Amniotic epithelial cell (primary cell): Measurements from ENCODE around the gene ETFB.

Source experiments
- DNase-seq: peaks from one replicate; pipeline ENCODE4 v3.0.0-alpha.2; 2010; ENCODE audit warnings: low read depth

The ETFB gene

DNA sequence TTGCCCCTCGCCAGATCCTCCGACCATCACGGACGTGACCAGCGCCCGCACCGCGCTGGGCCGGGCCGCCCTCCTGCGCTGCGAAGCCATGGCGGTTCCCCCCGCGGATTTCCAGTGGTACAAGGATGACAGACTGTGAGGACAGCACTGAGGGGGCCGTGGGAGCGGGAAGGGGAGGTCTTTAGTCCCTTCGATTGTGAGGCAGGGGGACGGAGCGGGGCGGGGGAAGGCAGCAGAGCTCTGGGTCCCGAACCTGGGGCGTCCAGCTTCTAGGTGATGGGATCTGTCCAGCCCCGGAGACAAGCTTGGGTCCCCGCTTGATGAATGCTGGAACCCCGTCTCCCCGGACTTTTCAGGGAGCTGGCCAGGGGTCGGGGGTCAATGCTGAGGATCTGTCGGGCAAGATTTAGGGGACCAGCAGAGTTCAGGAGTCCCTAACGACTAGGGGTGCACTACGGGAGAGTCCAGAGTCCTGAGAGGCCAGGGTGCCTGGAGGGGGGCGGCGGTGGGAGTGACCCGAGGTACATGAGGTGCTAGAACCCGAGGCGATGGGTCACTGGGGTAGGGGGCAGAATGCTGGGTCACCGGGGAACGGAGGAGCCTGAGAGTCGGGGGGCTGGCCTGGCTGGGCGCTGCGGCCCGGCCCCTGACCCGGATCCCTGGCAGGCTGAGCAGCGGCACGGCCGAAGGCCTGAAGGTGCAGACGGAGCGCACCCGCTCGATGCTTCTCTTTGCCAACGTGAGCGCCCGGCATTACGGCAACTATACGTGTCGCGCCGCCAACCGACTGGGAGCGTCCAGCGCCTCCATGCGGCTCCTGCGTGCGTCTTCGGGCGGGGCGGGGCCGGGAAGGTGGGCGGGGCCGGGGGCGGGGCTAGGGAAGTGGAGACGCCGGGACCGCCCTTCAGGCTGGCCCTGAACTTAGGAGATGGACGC is 38.9 kb downstream of the ETFB start:
- DNase-seq: peak; percentile 21

DNA sequence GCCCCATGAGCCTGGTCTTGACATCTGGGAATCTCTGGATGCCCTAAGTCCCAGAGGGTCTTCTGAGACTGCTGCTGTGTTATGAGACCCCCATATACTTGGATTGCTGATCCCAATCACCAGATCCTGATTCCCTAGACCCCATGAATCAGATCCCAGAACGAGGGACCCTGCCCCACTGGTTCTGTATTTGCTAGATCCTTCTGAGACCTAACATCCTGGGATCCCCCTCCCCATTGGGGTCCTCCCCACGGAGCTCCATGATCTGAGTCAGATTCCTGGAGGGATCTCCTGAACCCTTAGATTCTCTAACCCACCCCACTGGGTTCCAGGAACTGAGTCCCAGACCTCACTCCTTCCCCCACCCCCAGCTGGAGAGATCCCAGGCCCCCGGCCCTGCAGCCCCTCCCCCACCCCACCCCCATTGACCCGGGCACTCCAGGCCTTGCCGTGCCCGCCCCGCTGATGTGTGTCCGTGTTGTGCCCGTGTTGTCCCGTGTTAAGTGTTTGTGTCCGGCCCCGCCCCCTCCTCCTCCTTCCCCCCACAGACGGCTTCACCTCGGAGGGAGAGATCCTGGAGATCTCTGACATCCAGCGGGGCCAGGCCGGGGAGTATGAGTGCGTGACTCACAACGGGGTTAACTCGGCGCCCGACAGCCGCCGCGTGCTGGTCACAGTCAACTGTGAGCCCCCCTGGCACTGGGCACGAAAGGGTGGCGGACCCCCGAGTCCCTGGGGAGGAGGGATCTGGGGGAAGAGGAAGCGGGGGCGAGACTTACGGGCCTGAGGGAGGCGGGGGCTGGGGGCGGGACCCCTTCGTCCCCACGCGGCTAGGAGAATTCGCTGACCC is 39.7 kb downstream of the ETFB start:
- no peak for DNase-seq

DNA sequence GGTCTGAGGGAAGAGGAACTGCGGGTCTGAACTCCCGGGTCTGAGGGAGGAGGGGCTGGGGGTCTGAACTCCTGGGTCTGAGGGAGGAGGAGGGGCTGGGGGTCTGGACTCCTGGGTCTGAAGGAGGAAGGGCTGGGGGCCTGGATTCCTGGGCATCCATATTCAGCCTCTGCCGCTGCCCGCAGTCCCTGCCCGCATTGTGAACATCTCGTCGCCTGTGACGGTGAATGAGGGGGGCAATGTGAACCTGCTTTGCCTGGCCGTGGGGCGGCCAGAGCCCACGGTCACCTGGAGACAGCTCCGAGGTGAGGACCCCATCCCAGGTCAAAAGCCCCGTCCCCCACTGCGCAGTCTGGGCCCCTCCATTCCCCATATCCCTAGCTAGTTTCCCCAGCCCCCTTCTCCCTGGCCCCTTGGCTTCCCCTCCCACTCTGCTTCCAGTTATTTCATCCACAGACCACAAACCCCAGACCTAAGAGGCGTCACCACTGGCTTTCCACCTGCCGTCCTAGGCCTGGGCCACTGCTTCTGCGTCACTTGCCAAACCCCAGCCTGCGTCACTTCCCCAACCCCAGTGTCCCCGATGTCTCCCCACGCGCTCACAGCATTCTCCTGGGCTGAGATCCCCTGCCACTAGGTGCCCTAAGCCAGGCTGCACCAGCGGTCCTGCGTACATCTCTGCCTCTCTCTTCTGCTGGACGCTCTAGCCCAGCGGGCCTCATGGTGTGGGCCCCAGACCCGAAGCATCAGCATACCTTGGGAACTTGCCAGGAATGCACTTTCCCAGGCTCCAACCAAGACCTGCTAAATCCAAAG is 40.8 kb downstream of the ETFB start:
- no peak for DNase-seq

DNA sequence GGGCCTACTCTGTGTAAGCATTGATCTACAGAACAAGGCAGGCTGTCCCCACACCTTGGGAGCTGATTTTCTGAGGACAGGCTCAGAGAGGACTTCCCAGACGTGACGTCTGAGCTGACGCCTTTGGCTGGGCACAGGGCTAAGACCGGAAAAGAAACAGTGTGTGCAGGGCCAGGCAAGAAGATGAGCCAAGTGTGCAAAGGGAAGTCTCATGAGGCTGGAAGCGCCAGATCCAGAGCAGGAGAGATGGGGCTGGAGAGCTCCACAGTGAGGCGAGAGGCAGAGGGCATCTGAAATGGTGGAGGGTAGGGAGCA is 42.1 kb downstream of the ETFB start:
- DNase-seq: no peak

DNA sequence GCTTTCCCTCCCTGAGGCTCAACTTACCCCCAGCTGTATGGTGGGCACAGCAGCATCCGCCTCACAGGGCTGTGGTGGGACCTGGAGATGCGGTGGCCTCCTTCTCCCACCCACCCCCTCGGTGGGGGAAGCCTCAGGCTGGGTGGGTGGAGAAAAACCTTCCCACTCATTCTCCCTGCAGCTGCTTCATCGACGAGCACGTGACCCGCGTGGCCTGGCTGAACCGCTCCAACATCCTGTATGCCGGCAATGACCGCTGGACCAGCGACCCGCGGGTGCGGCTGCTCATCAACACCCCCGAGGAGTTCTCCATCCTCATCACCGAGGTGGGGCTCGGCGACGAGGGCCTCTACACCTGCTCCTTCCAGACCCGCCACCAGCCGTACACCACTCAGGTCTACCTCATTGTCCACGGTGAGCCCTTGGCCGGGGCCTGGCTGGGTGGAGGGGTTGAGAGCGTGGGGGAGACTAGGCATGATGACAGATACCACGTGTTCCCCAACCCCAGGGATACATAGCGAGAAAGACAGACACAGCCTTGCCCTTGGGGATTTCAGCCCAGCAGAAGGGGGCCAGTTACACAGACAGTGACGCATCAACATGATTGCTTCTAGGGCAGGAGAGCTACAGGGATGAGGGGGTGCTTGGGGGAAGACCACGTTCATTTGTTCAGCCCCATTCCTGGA is 42.6 kb downstream of the ETFB start:
- no peak for DNase-seq

DNA sequence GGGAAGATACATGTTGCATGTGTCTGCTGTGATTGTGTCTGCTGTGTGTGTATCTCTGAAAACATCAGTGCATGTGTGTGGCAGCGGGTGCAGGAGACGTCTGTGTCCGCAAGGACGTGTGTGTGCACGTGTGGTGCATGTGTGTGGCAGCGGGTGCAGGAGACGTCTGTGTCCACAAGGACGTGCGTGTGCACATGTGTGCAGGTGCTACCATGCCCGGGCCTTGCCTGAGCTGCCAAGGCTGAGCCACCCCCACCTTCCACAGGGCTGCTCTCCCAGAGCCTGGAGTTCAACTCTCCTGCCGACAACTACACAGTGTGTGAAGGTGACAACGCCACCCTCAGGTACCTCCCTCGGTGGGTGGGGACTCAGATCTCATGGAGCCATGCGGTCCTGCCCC is 44.4 kb downstream of the ETFB start:
- no peak for DNase-seq

DNA sequence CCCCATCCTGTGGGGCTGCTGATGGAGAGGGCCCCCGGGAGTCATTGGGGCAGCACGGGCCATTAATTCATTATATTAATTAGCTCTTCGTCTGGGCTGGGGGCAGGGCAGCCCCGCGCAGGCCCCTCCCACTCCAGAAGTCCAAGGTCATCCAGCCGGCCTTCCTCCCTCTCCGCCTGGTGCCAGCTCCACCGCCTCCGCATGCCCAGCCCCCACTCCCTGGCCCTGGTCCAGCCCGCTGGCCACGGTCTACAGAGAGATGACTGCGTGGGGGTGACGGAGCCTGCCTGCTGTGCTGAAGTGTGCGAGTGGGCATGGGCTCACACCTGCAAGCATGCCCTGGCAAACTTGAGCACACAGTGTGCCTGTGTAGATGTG is 45.9 kb downstream of the ETFB start:
- DNase-seq: peak; percentile 8

DNA sequence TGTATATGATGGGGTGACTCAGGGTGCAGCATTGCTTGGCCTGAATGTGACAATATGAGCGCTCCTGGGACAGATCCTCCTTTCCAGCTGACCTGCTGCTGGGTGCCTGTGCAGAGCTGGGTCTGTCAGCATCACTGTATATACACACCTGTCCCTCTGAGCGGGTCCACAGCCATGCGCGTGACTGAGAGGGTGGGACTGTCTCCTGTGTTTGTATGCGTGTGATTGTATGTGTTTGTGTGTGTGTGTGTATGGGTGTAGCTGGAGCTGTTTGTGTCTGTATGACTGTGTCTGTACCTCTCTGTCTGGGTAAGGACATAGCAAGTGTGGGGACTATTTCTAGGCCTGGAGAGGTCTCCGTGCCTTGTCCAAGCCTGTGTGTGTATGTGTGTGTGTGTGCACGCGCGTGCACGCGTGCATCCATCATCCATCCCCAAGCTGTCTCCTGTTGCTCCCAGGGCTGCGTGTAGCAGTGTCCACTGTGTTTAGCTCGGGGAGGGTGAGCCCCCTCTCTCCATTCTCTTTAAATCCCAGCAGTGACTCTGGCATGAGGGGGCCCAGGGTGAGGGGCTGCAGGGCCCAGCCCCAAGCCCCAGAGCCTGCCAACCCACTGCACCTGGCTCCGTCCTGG is 46.4 kb downstream of the ETFB start:
- DNase-seq: no peak

DNA sequence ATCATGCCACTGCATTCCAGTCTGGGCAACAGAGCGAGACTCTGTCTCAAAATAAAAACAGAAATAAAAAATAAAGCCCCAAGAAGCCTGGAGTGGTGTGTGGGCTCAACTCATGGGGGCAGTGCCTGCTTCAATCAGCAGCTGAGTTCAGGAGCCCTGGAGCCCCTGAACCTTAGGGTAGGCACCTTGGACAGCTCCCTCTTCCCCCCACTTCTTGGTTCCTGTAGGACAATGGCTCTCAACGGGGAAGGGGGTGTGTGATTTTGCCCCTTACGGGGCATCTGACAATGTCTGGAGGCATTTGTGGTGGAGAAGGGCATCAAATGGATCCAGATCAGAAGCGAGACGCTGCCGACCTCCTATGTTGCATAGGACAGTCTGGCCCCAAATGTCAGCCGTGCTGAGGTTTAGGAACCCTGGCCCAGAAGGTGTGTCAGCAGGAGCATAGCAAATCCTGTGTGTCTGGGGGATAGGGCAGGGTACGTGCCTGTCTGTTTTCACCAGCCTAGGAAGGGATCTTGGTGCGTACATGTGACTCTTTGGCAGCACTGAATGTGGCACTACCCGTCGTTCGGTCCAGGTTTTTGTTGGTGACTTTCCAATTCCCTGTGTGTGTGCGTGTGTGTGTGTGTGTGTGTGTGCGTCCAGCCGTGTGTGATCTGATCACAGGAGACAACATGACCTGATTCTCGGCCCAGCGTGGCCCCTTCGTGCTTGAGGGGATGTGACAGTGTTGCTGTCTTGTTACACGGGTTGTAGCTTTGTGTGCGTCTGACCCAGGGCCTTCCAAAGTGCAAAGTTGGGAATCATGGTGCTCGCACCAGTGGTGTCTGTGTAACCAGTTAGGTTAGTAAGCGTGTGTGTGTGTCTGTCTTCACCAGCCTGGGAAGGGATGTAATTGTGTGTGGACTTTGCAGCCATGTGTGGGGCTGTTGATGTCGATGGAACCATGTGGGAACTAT is 47.2 kb downstream of the ETFB start:
- no peak for DNase-seq

DNA sequence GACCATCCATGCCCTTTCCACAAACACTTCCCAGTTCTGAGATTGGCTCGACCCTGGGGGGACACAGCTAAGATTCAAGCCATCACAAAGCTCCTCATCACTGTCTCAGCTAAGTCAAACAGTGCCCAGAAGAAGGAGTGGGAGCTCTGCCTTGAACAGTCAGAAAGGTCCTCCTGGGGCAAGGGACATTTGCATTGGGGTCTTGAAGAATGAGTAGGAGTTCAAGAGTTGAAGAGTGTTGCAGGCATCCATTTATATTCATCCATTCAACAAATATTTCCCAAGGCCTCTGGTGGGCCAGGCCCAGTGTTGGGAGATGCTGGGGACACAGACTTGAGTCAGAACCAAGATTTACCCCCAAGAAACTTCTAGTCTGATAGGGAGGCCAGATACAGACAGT is 48.2 kb downstream of the ETFB start:
- no peak for DNase-seq

DNA sequence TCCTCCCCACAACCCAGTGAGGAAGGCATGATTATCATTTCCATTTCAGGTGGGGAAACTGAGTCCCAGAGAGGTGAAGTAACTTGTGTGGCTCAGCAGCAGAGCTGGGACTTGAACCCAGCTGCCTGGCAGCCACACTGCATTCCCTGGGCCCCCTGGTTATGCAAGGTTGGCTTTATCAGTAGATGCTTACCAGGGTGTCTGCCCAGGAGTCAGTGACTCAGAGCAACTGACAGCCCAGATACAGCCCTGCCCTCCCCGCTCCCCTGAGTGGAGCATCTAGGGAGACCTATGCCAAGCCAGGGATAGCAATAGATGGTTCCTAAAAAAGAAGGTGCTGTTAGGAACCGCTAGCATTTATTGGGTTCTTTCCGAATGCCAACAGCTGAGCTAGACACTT is 48.8 kb downstream of the ETFB start:
- DNase-seq: peak; percentile 54

DNA sequence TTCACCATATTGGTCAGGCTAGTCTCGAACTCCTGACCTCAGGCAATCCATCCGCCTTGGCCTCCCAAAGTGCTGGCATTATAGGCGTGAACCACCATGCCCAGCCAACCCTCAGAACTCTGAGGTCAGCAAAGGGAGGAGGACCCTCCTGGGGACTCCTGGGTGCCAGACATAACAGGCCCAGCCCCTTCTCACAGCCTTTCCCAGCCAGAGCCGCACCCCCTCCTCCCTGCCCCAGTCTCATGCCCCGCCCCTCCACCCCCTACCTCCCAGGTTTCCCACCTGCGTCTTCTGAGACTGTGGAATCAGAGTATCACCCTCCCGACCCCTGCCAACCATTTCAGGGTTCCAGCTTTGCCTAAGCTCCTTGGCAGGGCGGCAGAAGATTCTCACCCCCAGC is 49.5 kb downstream of the ETFB start:
- DNase-seq: no peak

DNA sequence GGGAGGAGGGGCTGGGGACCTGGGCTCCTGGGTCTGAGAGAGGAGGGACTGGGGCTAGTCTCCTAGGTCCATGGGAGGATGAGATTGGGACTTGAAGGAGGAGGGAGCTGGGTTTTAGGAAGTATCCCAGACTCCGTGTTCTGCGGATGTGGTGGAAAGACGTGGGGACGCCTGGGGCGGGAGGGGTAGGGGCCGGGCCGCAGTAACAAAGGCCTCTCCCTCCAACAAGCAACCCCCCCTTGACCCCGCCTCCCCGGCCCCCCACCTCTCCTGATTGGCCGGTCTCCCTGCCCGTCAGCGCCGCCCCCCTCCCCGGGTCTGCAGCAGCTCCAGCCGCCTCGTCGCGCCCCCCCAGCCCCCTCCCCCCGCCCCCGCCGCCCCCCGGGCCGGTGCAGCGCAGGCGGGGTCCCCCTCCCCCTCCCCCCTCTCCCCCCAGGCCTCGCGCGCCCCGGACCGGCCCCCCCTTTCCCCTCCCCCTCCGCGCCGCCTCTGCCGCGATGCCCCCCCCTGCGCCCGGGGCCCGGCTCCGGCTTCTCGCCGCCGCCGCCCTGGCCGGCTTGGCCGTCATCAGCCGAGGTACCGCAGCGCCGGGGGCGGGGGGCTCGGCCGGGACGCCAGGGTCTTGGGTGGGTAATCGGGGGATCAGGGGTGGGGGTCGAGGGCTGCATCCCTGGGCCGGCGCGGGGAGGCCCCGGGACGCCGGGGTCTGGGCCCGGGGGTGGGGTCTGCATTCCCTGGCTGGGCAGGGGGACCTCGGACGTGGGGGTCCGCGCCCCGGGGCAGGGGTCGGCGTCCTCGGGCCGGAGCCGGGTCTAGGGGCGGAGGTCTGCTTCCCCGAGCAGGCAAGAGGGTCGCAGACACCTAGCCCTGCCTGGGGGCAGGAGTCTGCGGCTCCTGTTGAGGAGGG is 54.6 kb downstream of the ETFB start, which contains the start of gene IGLON5:
IGLON5 (plus strand) TSS at position 294 of the 907 bp plus-strand sequence; CDS start at position 498, 204 bp downstream.
- DNase-seq: no peak

DNA sequence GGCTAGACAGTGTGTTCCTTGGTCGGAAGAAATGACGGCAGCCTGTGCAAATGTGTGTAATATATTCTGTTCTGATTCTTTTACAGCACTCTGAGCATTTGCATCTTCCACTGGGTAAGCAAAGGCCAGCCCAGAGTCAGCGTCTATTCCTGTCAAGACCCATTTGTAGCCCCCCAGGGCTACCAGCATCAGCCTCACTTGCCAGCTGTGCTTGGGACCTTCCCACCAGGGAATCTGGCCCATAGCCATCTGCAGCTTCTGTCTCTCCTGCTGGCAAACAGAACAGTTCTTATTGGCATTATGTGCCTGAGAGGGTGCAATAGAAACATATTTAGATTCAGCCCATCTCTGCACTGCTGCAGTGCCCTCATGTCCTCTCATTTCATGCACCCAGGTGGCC is 60.7 kb downstream of the ETFB start:
- no peak for DNase-seq

DNA sequence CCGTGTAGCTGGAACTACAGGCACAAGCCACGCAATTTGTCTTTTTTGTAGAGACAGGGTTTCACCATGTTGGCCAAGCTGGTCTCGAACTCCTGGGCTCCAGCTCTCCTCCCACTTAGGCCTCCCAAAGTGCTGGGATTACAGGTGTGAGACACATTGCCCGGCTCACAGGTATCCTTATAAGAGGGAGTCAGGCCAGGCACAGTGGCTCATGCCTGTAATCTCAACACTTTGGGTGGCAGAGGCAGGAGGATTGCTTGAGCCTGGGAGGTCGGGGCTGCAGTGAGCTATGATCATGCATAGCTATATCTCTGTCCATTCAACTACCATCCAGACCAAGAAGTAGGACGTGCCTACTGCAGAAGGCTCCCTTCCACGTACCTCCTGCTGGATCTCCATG is 64.9 kb downstream of the ETFB start:
- no peak for DNase-seq

DNA sequence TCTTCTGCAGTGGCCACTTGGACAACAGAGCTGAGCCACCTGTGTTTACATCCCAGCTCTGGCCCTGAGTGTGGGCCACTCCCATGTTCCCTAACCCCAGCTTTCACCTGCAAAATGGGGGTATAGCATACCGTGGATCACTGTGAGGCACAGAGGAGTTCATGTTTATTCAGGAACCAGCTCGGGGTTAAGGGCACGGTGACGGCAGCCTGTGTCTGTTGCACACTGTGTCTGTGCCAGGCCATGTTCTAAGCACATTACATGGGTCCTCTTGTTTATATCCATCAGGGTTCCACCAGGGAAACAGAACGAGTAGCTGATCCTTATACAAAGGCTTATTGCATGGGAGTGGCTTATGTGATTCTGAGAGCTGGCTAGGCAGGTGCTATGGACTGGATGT is 68.8 kb downstream of the ETFB start:
- no peak for DNase-seq

DNA sequence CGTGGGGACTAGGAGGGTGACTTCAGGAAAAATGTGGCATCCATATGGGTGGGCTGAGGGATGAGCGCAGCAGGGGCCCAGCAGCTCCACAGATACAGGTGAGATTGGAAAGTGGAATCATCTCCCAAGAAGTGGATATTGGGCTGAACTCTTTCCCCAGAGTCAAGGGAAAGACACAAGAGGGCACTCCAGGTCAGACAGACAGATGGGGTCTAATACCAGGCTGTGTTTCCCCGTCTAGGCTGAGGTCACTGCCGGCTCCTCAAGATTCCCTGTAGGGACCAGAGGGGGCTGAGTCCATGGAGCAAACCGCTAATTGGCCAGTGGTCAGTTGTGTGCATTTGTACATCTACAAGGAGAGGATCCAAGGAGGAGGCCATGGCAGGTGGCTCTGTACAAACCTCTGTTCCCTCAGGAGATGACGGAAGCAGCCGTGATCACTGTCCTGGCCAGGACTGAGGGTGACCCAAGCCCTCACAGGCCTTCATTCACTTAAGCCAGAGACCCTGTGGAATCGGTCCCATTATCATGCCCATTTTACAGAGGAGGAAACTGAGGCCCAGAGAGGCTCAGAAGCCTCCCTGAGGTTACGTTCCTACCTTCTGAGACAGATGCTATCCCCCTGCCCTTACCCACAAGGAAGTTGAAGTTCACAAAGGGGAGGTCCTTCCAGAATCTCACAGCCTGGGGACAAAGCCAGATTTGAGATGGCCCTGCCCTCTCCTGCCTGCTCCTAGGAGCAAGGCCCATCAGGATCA is 69.7 kb downstream of the ETFB start:
- no peak for DNase-seq
